Measurements from ENCODE around the gene NCAPD2.
A peak's percentile ranks its signal among the peaks of the same experiment; 100 is the strongest.

Gene NCAPD2

DNA sequence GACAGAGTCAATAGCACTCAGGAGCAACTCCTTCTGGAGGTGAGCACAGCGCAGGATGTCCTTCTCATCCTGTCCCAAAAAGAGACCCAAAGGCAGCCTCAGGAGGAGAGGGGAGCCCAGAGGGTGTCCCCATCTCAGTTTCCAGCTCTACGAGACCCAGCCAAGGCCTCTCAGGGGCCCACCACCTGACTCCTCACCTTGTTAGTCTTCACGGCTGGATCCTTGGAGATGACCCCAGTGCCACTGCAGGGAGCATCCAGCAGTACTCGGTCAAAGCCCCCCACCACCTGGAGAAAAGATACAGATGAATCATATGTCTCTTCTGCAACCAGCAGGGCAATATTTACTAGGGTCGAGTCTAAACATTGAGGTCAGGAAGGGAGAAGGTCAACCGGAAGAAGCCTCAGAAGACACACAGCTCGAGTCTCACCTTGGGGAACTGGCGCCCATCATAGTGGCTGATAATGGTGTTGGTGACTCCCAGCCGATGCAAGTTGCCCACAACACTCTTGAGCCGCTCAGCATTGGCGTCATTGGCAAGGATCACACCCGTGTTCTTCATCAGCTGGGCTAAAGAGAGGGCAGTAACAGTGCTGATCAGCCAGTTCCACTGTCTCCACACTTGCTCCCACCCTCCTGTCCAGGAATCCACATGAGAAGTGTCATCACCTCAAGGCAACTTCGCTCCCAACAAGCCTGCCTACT, 66.8 kb downstream of the NCAPD2 start:
- H3K4me3 ChIP-seq (ENCODE audit: low read depth, low read length) = no peak overlapping the region
- TF ChIP-seq ATF2 (tag by site-specific recombination; IDR thresholded peaks at IDR 0.05; ENCODE audit: low read depth) = no peak
- TF ChIP-seq, protein P1, sequence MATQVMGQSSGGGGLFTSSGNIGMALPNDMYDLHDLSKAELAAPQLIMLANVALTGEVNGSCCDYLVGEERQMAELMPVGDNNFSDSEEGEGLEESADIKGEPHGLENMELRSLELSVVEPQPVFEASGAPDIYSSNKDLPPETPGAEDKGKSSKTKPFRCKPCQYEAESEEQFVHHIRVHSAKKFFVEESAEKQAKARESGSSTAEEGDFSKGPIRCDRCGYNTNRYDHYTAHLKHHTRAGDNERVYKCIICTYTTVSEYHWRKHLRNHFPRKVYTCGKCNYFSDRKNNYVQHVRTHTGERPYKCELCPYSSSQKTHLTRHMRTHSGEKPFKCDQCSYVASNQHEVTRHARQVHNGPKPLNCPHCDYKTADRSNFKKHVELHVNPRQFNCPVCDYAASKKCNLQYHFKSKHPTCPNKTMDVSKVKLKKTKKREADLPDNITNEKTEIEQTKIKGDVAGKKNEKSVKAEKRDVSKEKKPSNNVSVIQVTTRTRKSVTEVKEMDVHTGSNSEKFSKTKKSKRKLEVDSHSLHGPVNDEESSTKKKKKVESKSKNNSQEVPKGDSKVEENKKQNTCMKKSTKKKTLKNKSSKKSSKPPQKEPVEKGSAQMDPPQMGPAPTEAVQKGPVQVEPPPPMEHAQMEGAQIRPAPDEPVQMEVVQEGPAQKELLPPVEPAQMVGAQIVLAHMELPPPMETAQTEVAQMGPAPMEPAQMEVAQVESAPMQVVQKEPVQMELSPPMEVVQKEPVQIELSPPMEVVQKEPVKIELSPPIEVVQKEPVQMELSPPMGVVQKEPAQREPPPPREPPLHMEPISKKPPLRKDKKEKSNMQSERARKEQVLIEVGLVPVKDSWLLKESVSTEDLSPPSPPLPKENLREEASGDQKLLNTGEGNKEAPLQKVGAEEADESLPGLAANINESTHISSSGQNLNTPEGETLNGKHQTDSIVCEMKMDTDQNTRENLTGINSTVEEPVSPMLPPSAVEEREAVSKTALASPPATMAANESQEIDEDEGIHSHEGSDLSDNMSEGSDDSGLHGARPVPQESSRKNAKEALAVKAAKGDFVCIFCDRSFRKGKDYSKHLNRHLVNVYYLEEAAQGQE (tag by site-specific recombination; IDR thresholded peaks at IDR 0.05) = no peak
- TF ChIP-seq ZNF404 (tag by site-specific recombination; IDR thresholded peaks at IDR 0.05) = no peak
- TF ChIP-seq GLIS2 (tag by site-specific recombination; IDR thresholded peaks at IDR 0.05) = no peak
- no peak for TF ChIP-seq ZNF223 (tag by site-specific recombination; IDR thresholded peaks at IDR 0.05)
- TF ChIP-seq ZNF433 (tag by site-specific recombination; IDR thresholded peaks at IDR 0.05; ENCODE audit: low read depth) = no peak
- TF ChIP-seq ZNF843 (tag by site-specific recombination; IDR thresholded peaks at IDR 0.05) = no peak
- H3K36me3 ChIP-seq (ENCODE audit: control insufficient read depth in 2 of 2, insufficient read depth in 1 of 2, low read length in 2 of 2) = peaks cover 73 to 85% of the 10 kb centered on the region in 2 experiments
- H3K27ac ChIP-seq (ENCODE audit: extremely low read depth, low read depth, low read length) = no peak overlapping the region
- CTCF ChIA-PET = interaction anchor here (0.6 to 1.9 kb wide), 4 partner anchors 10 to 490 kb away, joined by 3 to 7 read pairs (median 4); no protein-coding TSS in a partner anchor
- no peaks in the 10 kb centered on the region for H3K4me1 ChIP-seq (ENCODE audit: control insufficient read depth, insufficient read depth, low read length)
- no peaks in the 10 kb centered on the region for H3K9me3 ChIP-seq (ENCODE audit: control insufficient read depth, insufficient read depth, low read depth, low read length)
- POLR2A ChIA-PET = no interaction called here

GRCh38 chr12:6562881-6563280, 69.0 kb downstream of the NCAPD2 start:
- Histone ChIP-seq H3K36me3 (ENCODE audit: control insufficient read depth in 2 of 2, insufficient read depth in 1 of 2, low read length in 2 of 2) (peaks cover 80 to 87% of the 10 kb centered on the region in 2 experiments), H3K4me3 (ENCODE audit: low read depth, low read length) (no peak overlapping the region), H3K9me3 (ENCODE audit: control insufficient read depth, insufficient read depth, low read depth, low read length) (no peaks in the 10 kb centered on the region), H3K27ac (ENCODE audit: extremely low read depth, low read depth, low read length) (0 out of 2 replicates have a peak overlapping the region, but pooled peaks have one; percentile 24), H3K4me1 (ENCODE audit: control insufficient read depth, insufficient read depth, low read length) (no peaks in the 10 kb centered on the region)
- POLR2A ChIA-PET = interaction anchor here (1.1 kb wide), 1 partner anchor 126 kb away, joined by 4 read pairs; the partner anchor contains the start of gene ZNF384
- CTCF ChIA-PET = interaction anchor here (0.8 to 2.9 kb wide), 12 partner anchors 9 to 184 kb away, joined by 3 to 23 read pairs (median 5); no protein-coding TSS in a partner anchor
- TF ChIP-seq ZNF324 (tag by site-specific recombination; IDR thresholded peaks at IDR 0.05) (no peak), ZNF202 (tag by site-specific recombination; IDR thresholded peaks at IDR 0.05; ENCODE audit: borderline replicate concordance) (no peak), ZFP69B (tag by site-specific recombination; IDR thresholded peaks at IDR 0.05) (no peak), SCRT2 (tag by site-specific recombination; IDR thresholded peaks at IDR 0.05) (no peak), ZNF585B (tag by site-specific recombination; IDR thresholded peaks at IDR 0.05) (no peak), ZFP3 (tag by site-specific recombination; IDR thresholded peaks at IDR 0.05; ENCODE audit: low read depth) (no peak), OVOL3 (tag by site-specific recombination; IDR thresholded peaks at IDR 0.05) (no peak), HOXA7 (CRISPR knock-in tag; IDR thresholded peaks at IDR 0.05; ENCODE audit: borderline replicate concordance) (no peak), ZSCAN30 (tag by site-specific recombination; IDR thresholded peaks at IDR 0.05) (no peak), ZSCAN23 (tag by site-specific recombination; IDR thresholded peaks at IDR 0.05) (no peak), ZNF37A (tag by site-specific recombination; IDR thresholded peaks at IDR 0.05) (no peak), ZNF426 (tag by site-specific recombination; IDR thresholded peaks at IDR 0.05) (no peak), REPIN1 (tag by site-specific recombination; IDR thresholded peaks at IDR 0.05; ENCODE audit: low read depth) (no peak), KLF7 (tag by site-specific recombination; IDR thresholded peaks at IDR 0.05; ENCODE audit: borderline replicate concordance) (no peak), ZNF449 (tag by site-specific recombination; IDR thresholded peaks at IDR 0.05) (no peak), YY2 (tag by site-specific recombination; IDR thresholded peaks at IDR 0.05) (no peak)
- TF ChIP-seq, protein P2, sequence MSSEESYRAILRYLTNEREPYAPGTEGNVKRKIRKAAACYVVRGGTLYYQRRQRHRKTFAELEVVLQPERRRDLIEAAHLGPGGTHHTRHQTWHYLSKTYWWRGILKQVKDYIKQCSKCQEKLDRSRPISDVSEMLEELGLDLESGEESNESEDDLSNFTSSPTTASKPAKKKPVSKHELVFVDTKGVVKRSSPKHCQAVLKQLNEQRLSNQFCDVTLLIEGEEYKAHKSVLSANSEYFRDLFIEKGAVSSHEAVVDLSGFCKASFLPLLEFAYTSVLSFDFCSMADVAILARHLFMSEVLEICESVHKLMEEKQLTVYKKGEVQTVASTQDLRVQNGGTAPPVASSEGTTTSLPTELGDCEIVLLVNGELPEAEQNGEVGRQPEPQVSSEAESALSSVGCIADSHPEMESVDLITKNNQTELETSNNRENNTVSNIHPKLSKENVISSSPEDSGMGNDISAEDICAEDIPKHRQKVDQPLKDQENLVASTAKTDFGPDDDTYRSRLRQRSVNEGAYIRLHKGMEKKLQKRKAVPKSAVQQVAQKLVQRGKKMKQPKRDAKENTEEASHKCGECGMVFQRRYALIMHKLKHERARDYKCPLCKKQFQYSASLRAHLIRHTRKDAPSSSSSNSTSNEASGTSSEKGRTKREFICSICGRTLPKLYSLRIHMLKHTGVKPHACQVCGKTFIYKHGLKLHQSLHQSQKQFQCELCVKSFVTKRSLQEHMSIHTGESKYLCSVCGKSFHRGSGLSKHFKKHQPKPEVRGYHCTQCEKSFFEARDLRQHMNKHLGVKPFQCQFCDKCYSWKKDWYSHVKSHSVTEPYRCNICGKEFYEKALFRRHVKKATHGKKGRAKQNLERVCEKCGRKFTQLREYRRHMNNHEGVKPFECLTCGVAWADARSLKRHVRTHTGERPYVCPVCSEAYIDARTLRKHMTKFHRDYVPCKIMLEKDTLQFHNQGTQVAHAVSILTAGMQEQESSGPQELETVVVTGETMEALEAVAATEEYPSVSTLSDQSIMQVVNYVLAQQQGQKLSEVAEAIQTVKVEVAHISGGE (tag by site-specific recombination; conservative IDR thresholded peaks at IDR 0.05; ENCODE audit: low read depth) = no peak
